ENCODE measurements around the gene DLGAP1.

DNA sequence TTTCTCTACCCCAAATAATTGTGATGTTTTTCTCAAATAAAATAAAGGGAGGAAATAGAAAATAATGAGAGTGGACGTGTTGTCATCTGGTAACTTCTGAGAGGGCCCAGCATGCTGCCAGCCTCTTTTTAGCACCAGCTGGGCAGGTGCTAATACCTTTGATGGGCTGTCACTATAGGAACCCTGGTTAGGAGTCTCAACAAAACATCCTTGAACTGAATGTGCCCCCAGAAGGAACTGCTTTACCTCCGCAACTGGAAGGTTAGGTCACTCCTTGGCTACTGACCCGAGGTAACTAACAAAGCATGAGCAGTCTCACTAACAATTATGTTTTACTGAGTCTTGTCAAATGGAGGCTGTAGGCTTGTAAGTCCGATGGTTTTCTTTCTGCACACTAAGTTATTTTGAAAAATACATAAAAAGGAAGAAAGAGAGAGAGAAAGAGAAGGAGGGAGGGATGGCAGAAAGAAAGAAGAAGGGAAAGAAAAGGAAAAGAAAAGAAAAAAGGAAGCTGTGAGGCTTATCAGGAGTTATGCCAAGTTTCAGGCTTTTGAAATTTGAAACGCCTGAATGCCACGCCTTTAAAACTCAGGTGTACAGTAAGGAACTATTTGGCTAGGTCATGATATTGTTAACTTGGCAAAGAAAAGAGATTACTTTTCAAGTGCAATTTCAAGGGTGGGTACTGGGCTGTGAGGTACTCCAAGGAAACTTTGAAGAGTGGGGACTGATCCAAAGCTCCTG lies 914.1 kb downstream of the DLGAP1 start:
- TF ChIP-seq, protein P1, sequence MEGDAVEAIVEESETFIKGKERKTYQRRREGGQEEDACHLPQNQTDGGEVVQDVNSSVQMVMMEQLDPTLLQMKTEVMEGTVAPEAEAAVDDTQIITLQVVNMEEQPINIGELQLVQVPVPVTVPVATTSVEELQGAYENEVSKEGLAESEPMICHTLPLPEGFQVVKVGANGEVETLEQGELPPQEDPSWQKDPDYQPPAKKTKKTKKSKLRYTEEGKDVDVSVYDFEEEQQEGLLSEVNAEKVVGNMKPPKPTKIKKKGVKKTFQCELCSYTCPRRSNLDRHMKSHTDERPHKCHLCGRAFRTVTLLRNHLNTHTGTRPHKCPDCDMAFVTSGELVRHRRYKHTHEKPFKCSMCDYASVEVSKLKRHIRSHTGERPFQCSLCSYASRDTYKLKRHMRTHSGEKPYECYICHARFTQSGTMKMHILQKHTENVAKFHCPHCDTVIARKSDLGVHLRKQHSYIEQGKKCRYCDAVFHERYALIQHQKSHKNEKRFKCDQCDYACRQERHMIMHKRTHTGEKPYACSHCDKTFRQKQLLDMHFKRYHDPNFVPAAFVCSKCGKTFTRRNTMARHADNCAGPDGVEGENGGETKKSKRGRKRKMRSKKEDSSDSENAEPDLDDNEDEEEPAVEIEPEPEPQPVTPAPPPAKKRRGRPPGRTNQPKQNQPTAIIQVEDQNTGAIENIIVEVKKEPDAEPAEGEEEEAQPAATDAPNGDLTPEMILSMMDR (IDR thresholded peaks at IDR 0.05): no peak
- no peak for TF ChIP-seq POLR2AphosphoS5 (IDR thresholded peaks at IDR 0.05)
- TF ChIP-seq POLR2A (IDR thresholded peaks at IDR 0.05): no peak

Data from breast epithelium (tissue), 3 donors.